Ishikawa (cell line): ENCODE measurements around the gene SGPP2.

Experiments used
- EP300 ChIP-seq: IDR thresholded peaks from 2 replicates; pipeline ENCODE4 v1.6.1; 2012; ENCODE audit warnings: borderline replicate concordance
- FOXM1 ChIP-seq: IDR thresholded peaks from 2 replicates; pipeline ENCODE4 v1.6.1; 2012; ENCODE audit warnings: low read depth, borderline replicate concordance
- NFIC ChIP-seq: IDR thresholded peaks from 2 replicates; pipeline ENCODE4 v1.6.1; 2012
- RAD21 ChIP-seq: IDR thresholded peaks from 2 replicates; pipeline ENCODE4 v1.6.1; 2012; ENCODE audit warnings: low read depth
- TCF12 ChIP-seq: IDR thresholded peaks from 2 replicates; pipeline ENCODE4 v1.6.1; 2012; ENCODE audit warnings: low read depth
- YY1 ChIP-seq: IDR thresholded peaks from 2 replicates; pipeline ENCODE4 v1.6.1; 2012; ENCODE audit warnings: low read depth

DNA sequence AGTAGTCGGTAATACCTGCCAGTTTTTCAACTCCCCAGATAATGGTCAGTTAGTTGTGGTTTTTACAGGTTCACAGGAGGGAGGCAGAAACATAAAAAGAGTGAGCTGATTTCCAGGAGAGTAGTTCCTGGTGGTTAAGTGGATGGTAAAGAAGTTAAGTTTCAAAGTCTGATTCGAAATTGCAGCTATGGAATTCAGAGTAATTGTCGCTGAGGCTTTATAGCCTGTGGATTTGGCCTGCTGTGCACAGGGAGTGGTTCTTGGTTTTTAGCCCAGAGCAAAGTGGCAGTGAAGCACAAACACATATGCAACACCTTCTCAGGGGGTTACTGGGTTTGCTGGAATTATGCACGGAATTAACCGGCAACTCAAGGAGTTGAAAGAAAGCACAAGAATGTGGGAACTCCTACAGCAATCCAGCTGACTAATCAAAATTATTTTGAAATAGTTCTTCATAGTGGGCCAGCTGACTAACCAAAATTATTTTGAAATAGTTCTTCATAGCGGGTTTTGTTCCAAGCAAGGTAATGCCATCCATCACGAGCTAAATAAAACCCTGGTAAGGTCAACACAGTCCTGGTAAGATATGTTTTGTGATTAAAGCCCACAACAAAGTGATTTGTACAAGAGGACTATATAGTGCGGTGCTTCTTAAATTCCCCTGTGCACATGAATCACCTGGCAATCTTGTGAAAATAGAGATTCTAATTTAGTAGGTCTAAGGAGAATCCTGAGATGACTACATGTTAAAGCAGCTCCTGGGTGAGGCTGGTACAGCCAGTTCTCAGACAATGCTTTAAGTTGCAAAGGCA lies 94.4 kb downstream of the SGPP2 start:
- TF ChIP-seq TCF12 (peak; percentile 93), RAD21 (peak; percentile 17; the same call in 1 of the 2 replicates), FOXM1 (peak; percentile 87), NFIC (peak; percentile 96), YY1 (no peak), EP300 (peak; percentile 93)
